NCI-H1048 (cell line): ENCODE data around the gene ATP2B2.

ENCODE experiments used
- DNase-seq: peaks from one replicate; lab custom pipeline; 2025; lab: John Stamatoyannopoulos, UW

ATP2B2 gene

GRCh38 chr3:10510743-10511432 lies 5.5 kb upstream of the ATP2B2 start:
- DNase-seq = no peak

GRCh38 chr3:10510086-10510742 lies 4.8 kb upstream of the ATP2B2 start:
- DNase-seq = no peak

DNA sequence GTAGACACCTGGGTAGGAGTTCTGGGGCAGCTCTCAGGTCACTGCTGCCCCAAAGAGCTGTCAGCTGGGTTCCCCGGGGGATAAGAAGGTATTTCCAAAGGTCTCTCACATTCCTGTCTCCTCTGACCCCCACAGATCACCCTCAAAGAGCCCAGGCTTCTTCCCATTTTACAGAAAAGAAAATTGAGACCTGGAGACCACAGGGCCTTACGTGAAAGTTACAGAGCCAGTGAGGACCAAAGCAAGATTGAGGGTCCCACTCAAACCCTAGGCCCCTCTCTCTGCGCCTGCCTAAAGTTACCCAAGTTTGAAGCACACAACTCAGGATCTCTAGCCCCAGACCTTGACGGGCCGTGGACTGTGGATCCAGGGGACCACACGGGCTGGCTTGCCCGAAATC lies 3.9 kb upstream of the ATP2B2 start:
- DNase-seq = no peak

DNA sequence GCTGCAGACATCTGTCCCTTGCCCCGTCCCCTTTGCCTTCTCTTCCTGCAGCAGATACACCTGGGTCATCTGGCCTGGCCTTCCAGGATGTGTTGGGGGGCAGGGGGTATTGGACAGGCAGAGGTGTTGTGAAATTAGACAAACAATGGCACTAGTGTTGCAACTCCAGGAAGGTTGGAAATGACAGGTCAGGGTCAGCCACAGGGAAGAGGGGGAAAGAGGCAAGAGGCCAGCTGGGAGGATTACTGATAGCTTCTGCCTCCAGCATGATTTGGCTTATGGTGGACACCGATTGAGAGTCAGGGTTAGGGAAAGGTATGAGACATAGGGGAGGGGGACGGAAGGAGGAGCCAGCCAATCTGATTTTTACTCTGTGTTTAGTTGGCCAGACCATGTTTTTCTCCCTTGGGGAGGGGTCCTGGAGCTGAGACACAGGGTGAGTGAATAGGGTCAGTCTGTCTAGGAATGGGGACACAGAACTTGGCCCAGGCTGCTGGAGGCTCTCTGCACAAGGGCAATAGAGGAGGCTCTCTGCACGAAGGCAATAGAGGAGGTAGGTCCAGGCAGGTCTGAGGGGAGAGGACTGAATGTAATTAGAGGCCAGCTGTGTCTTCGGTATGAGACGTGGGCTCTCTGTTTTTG lies 3.4 kb upstream of the ATP2B2 start:
- no peak for DNase-seq

DNA sequence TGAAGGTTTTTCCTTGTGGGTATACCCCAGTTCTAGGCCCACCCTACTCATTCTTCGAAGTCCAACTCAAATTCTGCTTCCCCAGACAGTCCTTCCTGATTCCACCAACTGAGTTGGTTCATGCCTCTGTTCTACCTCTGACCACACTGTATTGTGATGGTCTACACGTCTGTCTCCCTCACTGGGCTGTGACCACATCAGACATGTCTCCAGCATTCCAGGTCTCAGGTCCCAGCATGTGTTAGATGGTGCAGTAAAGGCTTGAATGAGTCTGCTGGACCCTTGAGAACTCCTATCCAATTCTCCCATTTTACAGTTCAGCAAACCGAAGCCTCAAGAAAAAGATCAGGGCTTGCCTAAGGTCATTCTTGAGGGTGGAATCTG lies 2.8 kb upstream of the ATP2B2 start:
- no peak for DNase-seq

- no peak for DNase-seq
These were observed 1.9 kb upstream of the ATP2B2 start for GRCh38 chr3:10507331-10507730.

DNA sequence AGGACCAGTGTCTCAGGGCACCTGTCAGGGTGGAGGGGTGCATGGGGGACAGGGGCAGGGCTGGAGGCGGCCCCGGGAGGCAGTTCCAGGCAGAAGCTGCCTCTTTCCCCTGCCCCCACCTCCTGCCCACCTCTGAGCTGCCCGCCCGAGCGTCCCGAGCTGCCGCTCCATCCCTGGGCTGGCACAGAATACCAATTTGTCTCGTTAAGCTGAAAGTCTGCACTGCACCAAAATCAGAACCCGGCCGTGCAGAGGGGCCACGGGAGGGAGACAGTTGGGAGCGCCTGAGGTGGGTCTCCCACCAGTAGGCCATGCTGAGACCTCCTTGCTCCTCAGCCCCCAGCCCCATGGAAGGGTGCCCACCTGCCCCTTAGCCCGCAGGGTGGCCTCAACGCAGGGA lies 1.3 kb upstream of the ATP2B2 start:
- no peak for DNase-seq

DNA sequence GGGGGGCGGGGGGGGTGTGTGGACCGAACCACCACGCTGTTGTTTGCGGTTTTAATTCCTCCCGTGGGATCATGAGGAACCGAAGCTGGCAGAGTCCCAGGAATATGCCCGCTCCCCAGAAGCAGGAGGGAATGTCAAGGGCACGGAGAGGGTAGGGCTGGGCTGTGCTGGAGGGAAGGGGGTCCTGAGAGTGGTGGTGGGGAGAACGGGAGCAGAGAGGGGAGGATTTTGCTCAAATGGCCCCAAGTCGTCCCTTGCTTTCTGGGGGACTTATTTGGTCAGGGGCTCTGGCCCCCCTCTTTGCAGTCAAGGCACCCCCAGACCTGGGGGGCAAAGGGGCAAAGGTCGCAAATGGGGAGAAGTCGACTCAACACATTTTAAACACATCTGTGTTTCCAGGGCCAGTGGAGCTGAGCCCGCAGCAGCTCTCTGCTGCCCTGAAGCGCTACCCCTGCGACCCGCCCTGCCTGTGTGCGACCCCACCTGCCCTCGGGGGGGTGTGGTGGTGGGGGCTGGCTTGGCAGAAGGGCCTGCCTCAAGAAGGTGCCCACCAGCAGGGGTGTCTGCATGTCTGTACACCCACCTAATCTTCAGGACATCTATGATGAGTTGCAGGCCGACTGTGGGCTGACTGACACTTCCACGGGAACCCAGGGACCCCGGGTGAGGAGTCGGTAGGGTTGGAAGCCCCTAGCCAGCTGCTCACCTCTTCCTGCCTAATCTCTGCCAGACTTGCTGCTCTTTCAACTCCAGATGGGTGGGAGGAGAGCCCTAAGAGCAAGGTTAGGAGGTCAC lies 602 bp upstream of the ATP2B2 start:
- no peak for DNase-seq

GRCh38 chr3:10504171-10505049 lies 976 bp downstream of the ATP2B2 start:
- DNase-seq = no peak

DNA sequence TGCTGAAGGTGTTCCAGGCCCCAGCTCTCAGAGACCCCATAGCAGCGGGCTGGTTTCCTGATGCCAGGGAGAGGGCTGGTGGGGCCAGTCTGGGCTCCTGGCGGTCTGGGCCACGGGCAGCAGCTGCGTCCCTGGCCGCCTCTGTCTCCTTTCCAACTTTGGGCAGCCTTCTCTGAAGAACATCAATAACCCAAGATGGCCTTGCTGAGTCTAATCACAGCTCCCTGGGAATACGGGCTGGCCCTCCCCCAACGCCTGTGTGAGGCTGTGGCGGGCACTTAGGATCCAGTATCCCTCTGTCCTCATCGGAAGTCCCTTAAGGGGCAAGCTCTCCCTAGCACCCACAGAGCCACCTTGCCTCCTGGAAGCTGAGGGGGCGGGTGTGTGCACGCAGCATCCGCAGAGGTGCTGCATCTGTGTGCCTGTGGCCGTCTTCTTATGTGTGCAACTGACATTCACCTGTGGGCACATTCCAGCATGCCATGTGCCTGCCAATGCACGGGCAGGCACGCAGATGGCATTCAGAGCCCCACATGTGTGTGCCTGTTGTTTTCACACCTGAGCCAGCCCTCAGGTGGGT lies 2.1 kb downstream of the ATP2B2 start:
- no peak for DNase-seq

GRCh38 chr3:10502185-10502880 lies 3.1 kb downstream of the ATP2B2 start:
- DNase-seq = no peak

GRCh38 chr3:10501664-10502052 lies 3.7 kb downstream of the ATP2B2 start:
- no peak for DNase-seq

- no peak for DNase-seq
These were observed 4.4 kb downstream of the ATP2B2 start for GRCh38 chr3:10500717-10501663.

DNA sequence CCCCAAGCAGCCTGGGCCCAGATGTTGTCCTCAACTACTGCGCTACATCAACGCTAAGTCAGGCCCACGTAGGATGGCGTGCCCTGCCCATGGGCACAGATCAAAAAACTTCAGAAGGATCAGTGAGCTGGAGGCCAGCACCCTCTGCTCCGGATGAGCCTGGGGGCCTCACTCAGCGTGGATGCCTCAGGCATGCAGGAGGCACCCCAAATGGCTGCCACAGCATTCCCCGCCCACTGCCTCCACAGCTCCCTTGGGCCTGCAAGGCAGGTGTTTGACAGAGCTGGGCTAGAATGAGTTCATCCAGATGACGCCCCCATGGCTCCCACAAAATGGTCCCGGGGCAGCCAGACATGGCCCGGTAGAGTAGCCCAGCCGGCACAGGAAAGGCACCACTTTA lies 7.1 kb downstream of the ATP2B2 start:
- no peak for DNase-seq

DNA sequence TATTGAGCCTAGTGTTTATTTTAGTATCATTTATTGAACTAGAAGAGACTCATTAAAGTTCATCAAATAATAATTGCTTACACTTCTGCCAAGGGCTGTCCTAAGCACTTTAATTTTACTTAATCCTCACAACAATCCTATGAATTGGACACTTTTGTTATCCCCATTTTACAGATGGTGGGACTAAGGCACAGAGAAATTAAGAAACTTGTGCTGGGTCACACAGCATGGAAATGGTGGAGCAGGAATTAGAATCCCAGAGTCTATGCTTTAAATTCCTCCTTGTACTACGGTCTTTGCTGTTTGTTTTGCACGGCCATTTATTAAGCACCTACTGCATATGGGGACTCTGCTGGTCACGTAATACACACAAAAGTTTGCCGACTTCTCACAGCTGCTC lies 7.9 kb downstream of the ATP2B2 start:
- no peak for DNase-seq

GRCh38 chr3:10496121-10496863 lies 9.1 kb downstream of the ATP2B2 start:
- no peak for DNase-seq

GRCh38 chr3:10495614-10496013 lies 9.8 kb downstream of the ATP2B2 start:
- no peak for DNase-seq

GRCh38 chr3:10495003-10495402 lies 10.4 kb downstream of the ATP2B2 start:
- no peak for DNase-seq

DNA sequence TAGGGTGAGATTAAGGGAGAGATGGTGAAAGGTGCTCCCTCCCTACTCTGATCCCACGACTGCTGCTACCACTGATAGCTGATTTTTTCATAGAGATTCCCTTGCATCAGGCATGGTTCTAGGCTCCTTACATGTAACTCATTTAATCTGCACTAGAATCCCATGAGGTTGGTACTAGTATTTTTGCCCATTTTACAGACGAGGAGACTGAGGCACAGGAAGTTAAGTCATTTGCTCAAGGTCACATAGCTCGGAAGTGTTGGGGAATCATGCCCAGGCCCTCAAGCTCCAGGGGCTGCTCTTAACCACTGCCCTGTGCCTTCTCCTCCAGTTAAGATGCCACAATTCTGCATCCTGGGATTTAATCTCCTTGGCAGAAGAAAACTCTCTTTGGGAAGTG lies 11.2 kb downstream of the ATP2B2 start:
- DNase-seq = no peak
